Measurements from ENCODE around the gene ACTL7A. TPM values are rescaled to one million over a fixed set of nuclear protein-coding genes. Genes with fewer than 3 reads are reported as not detected.

Gene ACTL7A
- total and polyA plus RNA-seq, 9 of the 15 experiments (the other 6 are each of a cell fraction or from before 2014, with no cell fraction given): not detected

DNA sequence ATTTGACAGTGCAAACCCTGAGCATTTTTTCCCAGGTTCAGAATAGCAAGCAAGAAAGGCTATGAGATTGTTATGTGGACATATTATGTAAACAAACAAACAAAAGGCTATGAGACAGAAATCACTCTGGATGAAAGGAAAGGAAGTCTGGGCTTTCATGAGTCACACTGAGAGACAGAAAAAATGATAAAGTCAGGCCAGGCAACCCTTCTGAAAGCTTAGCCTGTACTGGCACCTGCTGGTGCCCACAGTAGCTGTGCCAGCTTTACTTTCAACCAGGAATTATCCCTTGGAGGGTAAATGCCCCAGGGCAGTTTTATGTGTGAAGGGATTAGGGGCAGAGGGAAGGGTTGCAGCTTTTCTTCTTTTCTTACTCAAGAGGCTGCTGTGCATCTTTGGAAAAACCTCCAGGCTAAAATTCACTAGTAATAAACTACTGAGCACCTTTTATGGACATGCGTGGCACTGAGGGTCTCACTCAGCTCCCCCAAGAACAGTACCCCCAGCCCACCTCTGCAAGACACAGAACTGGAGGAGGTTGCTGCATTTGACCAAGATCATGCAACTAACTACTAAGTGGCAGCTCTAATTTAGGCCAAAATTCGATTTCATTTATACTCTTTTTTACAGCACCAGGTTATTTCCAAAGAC lies 48.0 kb upstream of the ACTL7A start:
- ATAC-seq (no peak), DNase-seq (ENCODE audit: extremely low read depth in 1 of 4, low spot score in 3 of 4) (no peak), FAIRE-seq (no peak)
- Histone ChIP-seq H3K9me1 (ENCODE audit: control insufficient read depth, insufficient read depth, low read length) (no peaks in the 10 kb centered on the region), H3K36me3 (ENCODE audit: control insufficient read depth, insufficient read depth, low read length) (no peaks in the 10 kb centered on the region), H2AFZ (ENCODE audit: low read depth, low read length) (no peak overlapping the region), H3K4me1 (replicated peaks in 1 of 2; ENCODE audit: control insufficient read depth in 2 of 2, insufficient read depth in 2 of 2, low read length in 2 of 2) (no peaks in the 10 kb centered on the region; a peak in 1 of 5 replicates), H3K27me3 (ENCODE audit: control insufficient read depth in 2 of 2, insufficient read depth in 2 of 2, low read length in 2 of 2) (peaks cover 10 to 18% of the 10 kb centered on the region in 2 experiments; a peak in 4 of 5 replicates), H3K79me2 (ENCODE audit: control insufficient read depth, insufficient read depth, low read length) (no peaks in the 10 kb centered on the region), H3K9me3 (replicated peaks; ENCODE audit: control insufficient read depth, insufficient read depth, low read depth, low read length) (no peaks in the 10 kb centered on the region), H4K20me1 (replicated peaks; ENCODE audit: control insufficient read depth, insufficient read depth, low read length) (no peaks in the 10 kb centered on the region), H3K4me2 (ENCODE audit: insufficient read depth, low read length) (no peak overlapping the region), H3K27ac (ENCODE audit: extremely low read depth, low read depth, low read length) (no peak overlapping the region), H3K4me3 (no peak overlapping the region), H3K9ac (ENCODE audit: insufficient read depth in 1 of 2, low read depth in 2 of 2, low read length in 2 of 2) (no peak overlapping the region)
- intact Hi-C loops (cut with micrococcal nuclease): no loop called here
- CTCF ChIA-PET (ENCODE audit: low intra/inter-chr PET ratio): no interaction called here
- in situ Hi-C loops (cut with MboI): no loop called here
- POLR2A ChIA-PET: no interaction called here
- WGBS (ENCODE audit: insufficient coverage, low coverage, missing lambda C conversion rate): 0% methylated on average over 2 of the region's 2 CpGs
- BruUV-seq (replicated peaks): no TSS peak
- TF ChIP-seq, protein P1, sequence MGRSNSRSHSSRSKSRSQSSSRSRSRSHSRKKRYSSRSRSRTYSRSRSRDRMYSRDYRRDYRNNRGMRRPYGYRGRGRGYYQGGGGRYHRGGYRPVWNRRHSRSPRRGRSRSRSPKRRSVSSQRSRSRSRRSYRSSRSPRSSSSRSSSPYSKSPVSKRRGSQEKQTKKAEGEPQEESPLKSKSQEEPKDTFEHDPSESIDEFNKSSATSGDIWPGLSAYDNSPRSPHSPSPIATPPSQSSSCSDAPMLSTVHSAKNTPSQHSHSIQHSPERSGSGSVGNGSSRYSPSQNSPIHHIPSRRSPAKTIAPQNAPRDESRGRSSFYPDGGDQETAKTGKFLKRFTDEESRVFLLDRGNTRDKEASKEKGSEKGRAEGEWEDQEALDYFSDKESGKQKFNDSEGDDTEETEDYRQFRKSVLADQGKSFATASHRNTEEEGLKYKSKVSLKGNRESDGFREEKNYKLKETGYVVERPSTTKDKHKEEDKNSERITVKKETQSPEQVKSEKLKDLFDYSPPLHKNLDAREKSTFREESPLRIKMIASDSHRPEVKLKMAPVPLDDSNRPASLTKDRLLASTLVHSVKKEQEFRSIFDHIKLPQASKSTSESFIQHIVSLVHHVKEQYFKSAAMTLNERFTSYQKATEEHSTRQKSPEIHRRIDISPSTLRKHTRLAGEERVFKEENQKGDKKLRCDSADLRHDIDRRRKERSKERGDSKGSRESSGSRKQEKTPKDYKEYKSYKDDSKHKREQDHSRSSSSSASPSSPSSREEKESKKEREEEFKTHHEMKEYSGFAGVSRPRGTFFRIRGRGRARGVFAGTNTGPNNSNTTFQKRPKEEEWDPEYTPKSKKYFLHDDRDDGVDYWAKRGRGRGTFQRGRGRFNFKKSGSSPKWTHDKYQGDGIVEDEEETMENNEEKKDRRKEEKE (IDR thresholded peaks at IDR 0.05; ENCODE audit: borderline replicate concordance in 1 of 2, control insufficient read depth in 1 of 2, low read depth in 2 of 2, low read length in 1 of 2): no peak
- TF ChIP-seq ZNF512 (tag; IDR thresholded peaks at IDR 0.05) (no peak), EGR1 (conservative IDR thresholded peaks at IDR 0.05) (no peak), XRCC5 (IDR thresholded peaks at IDR 0.05; ENCODE audit: low read depth, low read length) (no peak), TBL1XR1 (IDR thresholded peaks at IDR 0.05; ENCODE audit: low read length in 2 of 2) (no peak), HDAC8 (tag; IDR thresholded peaks at IDR 0.05) (no peak), EP300 (IDR thresholded peaks at IDR 0.05; ENCODE audit: low read length) (no peak), HINFP (tag; conservative IDR thresholded peaks at IDR 0.05; ENCODE audit: low read depth) (no peak), MAFF (IDR thresholded peaks at IDR 0.05; ENCODE audit: low read length) (no peak), RAD21 (CRISPR knock-in tag; conservative IDR thresholded peaks at IDR 0.05 in 1 of 2, IDR thresholded peaks at IDR 0.05 in 1 of 2) (0 out of 4 replicates have a peak, but pooled peaks have one; percentile 13 to 16), FOXM1 (IDR thresholded peaks at IDR 0.05; ENCODE audit: low read depth) (no peak), FOXM1 (CRISPR knock-in tag; IDR thresholded peaks at IDR 0.05; ENCODE audit: low read depth) (no peak), LARP7 (IDR thresholded peaks at IDR 0.05) (no peak)
- TF ChIP-seq, protein P2, sequence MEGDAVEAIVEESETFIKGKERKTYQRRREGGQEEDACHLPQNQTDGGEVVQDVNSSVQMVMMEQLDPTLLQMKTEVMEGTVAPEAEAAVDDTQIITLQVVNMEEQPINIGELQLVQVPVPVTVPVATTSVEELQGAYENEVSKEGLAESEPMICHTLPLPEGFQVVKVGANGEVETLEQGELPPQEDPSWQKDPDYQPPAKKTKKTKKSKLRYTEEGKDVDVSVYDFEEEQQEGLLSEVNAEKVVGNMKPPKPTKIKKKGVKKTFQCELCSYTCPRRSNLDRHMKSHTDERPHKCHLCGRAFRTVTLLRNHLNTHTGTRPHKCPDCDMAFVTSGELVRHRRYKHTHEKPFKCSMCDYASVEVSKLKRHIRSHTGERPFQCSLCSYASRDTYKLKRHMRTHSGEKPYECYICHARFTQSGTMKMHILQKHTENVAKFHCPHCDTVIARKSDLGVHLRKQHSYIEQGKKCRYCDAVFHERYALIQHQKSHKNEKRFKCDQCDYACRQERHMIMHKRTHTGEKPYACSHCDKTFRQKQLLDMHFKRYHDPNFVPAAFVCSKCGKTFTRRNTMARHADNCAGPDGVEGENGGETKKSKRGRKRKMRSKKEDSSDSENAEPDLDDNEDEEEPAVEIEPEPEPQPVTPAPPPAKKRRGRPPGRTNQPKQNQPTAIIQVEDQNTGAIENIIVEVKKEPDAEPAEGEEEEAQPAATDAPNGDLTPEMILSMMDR (IDR thresholded peaks at IDR 0.05 in 2 of 3, conservative IDR thresholded peaks at IDR 0.05 in 1 of 3; ENCODE audit: insufficient read depth in 2 of 3, low read depth in 1 of 3, low read length in 3 of 3): peak in 1 of 3 experiments; percentile 11; a peak in 1 of 6 replicates

All from K562 (cell line).